Motor neuron (in vitro differentiated cells): Measurements from ENCODE around the gene EFNA2. TPM values are rescaled to one million over a fixed set of nuclear protein-coding genes. Genes with fewer than 3 reads are reported as not detected.
"Not testable (repeated sequence)": the region's sequence is repeated elsewhere in the genome, so short reads cannot be mapped to it uniquely, and the experiment has no call there.

Experiments used
- ATAC-seq, 8 experiments: fragments of 200-7000 bp; cut with Tn5 transposase; replicated peaks in 6 of 8; 2 replicates each; pipeline ENCODE4 v1.8.0; 2021; ENCODE audit warnings: mild to moderate bottlenecking in 8 of 8, moderate library complexity in 8 of 8
- H3K27ac ChIP-seq, 2 donors: fragments of 250-450 bp; sonication (Bioruptor Pico); 2 replicates each; pipeline ENCODE4 v1.9.0; 2021; ENCODE audit warnings: antibody characterized with exemption in 2 of 2, mild to moderate bottlenecking in 2 of 2, moderate library complexity in 1 of 2
- H3K4me1 ChIP-seq, 2 donors: fragments of 250-450 bp; sonication (Bioruptor Pico); replicated peaks in 1 of 2; 2 replicates each; pipeline ENCODE4 v1.6.1; 2021; ENCODE audit warnings: antibody characterized with exemption in 2 of 2, mild to moderate bottlenecking in 2 of 2, moderate library complexity in 1 of 2
- H3K4me3 ChIP-seq, 5 donors: fragments of 250-450 bp; sonication (Bioruptor Pico); 2 replicates each; pipeline ENCODE4 v1.9.0; 2021; ENCODE audit warnings: antibody characterized with exemption in 5 of 5, mild to moderate bottlenecking in 5 of 5, moderate library complexity in 4 of 5
- WGBS, 10 experiments: fragments of 450-650 bp; shearing (Covaris generic); methylation state at CpG; one replicate each; pipeline ENCODE4 v1.0.0; 2022; 5-methylcytosine and 5-hydroxymethylcytosine counted together
- in situ Hi-C, 9 experiments: fragments of 400-800 bp; cut with MboI; loops; one replicate each; pipeline ENCODE4 v1.15.0; 2021; ENCODE audit warnings: low sequenced_read_pairs in 9 of 9, low pct_unique_long_range_greater_than_20kb in 2 of 9; ENCODE audit not compliant: unreplicated experiment in 9 of 9
- total RNA-seq, 8 experiments: library from RNA; unstranded; fragments of 300-600 nt; gene quantifications; 2 replicates each; pipeline versions ENCODE4 v1.2.3 to v1.2.4, GENCODE V29; 2022

The EFNA2 gene
- total RNA-seq, 8 experiments from 2014 or later = 2.4 to 9.2 (median 4.5) TPM; not detected in 3

DNA sequence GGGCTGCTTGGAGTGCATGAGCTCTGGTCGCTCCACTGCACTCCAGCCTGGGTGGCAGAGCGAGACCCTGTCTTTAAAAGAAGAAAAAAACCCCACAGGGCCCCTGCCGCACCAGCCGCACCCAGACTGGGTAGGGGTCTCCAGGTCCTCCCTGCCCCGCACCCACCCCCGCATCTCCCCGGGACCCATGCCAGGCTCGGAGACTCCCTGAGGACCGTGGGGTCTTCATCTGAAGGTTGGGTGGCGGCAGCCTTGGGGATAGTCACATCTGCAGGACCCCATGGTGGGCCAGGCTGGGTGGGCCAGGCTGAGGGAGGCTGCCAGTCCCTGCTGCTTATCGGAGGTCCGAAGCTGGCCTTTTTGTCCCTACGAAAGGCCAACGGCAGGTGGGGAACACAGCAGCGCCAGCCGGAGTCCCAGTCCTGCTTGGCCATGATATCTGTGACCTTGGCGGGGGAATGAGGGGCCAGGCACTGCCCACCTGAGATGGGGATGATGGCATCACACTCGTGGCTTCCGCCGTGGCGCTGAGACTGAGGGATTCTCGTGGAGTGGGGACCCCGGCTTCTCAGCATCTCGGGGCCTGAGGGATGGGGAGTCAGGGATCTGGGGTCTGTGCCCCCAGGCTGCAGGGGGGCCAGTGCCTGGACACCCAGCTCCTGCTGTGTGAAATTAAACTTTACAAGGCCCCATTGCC lies 11.1 kb downstream of the EFNA2 start:
- H3K4me1 ChIP-seq = peaks cover 0 to 9% of the 10 kb centered on the region in 2 donors
- ATAC-seq = no peak
- H3K4me3 ChIP-seq = no peak overlapping the region
- WGBS, 10 experiments = 71% methylated on average over 4 of the region's 24 CpGs; no CpG with 5 or more reads in 9 of the 10 experiments
- no peak overlapping the region for H3K27ac ChIP-seq
- in situ Hi-C loops = no loop called here

DNA sequence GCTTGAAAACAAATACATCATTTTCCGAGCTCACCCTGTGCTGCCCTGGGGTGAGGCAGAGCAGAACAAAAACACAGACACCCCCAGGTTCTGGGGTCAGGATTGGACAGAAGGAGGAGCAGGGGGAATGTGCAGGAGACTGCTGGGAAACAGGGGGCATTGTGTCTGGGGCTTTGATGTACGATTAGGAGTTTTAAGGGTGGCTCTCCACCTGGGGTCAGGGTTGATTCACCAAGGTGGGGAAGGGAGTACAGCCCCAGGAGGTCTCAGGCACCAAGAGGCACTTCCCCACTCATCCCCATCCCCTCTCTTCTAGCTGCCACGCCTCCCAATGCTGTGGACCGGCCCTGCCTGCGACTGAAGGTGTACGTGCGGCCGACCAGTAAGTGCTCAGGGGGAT lies 12.6 kb downstream of the EFNA2 start:
- ATAC-seq = no peak
- H3K4me3 ChIP-seq = no peak overlapping the region
- WGBS, 10 experiments = 76 to 100% (median 83%) methylated on average over 1 to 5 of the region's 8 CpGs; no CpG with 5 or more reads in 6 of the 10 experiments
- no peak overlapping the region for H3K27ac ChIP-seq
- in situ Hi-C loops = no loop called here
- peaks cover 9 to 11% of the 10 kb centered on the region in 2 donors for H3K4me1 ChIP-seq

DNA sequence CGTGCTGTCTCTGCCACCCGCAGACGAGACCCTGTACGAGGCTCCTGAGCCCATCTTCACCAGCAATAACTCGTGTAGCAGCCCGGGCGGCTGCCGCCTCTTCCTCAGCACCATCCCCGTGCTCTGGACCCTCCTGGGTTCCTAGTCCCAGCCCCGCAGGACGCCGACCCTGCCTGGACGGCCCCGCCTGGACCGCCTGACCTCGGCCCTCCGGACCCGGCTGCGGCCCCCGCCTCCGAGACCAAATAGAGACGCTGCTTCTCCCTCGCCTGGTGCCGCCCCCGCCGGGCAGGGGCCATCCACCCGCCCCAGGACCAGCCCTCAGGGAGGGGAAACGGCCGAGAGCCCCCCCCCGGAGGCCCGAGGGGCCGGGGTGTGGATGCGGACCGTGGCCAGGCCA lies 14.1 kb downstream of the EFNA2 start:
- Histone ChIP-seq H3K4me3 (no peak overlapping the region), H3K27ac (no peak overlapping the region), H3K4me1 (peaks cover 9 to 11% of the 10 kb centered on the region in 2 donors)
- no peak for ATAC-seq
- in situ Hi-C loops = no loop called here
- 80 to 100% (median 100%) methylated on average over 1 to 2 of the region's 34 CpGs; no CpG with 5 or more reads in 7 of the 10 experiments for WGBS, 10 experiments

DNA sequence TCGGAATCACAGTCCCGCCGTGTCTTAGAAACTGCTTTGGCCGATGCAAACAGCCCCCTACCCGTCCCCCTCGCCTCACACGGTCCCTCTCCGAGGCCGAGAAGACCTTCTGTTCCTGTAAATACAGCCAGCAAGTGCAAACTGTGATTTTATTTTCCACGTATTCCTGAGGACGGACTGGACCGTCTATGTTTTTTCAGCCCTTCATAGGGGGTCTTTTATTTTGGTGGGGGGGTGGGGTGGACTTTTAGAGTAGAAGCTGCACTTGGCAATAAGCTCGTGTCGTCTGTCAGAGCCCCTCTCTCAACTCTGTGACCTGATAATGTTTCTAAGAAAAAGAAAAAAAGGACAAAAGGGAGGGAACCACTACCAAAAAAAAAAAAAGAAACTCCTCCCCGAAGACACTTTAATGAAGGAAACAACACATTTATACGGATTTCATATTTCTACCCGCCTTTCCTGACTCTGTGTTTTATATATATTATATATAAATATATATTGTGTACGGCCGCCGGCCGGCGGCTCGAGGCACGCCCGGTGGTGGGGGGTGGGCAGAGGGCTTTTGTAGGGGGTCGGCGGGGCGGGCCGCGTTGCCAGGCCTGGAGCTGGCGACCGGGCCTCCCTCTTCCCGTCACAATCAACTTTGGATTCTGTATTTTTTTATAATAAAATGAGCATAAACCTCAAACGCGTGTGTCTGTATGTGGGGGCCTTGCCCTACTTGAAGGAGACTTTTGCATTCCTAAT lies 15.2 kb downstream of the EFNA2 start:
- Histone ChIP-seq H3K27ac (no peak overlapping the region), H3K4me3 (no peak overlapping the region), H3K4me1 (peaks cover 4 to 11% of the 10 kb centered on the region in 2 donors)
- in situ Hi-C loops = no loop called here
- no peak for ATAC-seq
- 0 to 93% (median 42%) methylated on average over 1 to 14 of the region's 35 CpGs for WGBS, 10 experiments

DNA sequence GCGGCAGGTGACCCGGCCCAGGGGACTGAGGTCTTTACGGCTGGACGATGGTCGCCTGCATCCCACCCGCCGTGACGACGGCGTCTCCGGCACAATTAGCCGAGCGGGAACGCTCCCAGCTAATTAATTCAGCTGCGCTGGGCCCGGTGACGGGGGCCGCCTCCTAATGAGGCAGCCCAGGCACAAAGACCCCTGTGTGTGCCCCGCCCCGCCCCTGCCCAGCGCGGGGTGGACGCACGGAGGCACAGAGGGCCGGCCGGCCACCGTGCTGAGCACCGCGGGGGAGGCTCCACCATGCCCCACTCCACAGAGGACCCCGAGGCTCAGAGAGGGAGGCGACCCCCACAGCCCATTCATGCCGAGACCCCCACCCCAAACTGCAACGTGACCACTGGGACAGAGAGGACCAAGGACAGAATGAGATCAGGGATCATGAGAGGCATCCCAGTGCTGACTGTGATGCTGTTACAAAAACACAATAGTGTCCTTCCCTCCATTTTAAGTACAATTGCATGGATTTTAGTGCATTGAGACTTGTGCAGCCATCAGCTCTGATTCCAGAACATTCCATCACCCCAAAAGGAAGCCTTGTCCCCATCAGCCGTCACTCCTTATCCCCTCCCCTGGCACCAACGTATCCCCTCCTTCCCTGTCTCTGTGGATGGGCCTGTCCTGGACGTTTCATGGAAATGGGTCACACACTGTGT lies 17.0 kb downstream of the EFNA2 start:
- in situ Hi-C loops = no loop called here
- peak in 5 of 8 experiments; percentile 61 to 86 (median 71) for ATAC-seq

DNA sequence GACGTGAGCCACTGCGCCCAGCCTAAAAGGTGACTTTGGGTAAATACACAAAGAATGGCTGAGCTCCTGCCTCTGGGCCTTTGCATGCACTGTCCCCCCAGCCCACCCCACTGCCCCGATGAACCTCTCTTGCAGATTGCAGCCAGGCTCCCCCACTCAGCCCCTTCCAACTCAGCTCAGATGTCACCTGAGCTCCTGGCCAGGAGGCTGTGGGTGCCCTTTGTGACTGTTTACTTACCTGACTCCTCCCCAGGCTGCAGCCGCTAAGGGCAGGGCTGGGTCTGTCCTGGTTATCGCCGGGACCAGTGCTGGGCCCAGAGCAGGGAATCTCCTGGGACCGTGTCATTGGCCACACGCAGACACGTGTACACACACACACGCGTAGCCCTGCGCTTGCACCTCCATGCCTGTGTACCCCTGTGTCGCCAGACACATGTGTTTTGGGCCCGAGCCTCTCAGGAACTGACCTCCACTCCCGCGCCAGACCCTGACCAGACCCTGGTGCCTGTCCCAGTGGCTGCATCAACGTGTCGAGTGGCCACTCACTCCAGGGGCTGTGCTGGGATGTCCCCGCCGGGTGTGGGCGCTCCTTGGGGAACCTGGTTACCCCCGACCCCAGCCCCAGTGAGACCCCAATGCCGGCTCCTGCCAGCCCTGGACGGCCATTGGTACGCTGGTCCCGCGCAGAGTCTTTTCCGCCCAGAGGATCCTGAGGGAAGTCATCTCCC lies 18.7 kb downstream of the EFNA2 start:
- peaks cover 0 to 11% of the 10 kb centered on the region in 2 donors for H3K4me1 ChIP-seq
- no peak overlapping the region for H3K27ac ChIP-seq
- 79 to 88% (median 81%) methylated on average over 2 to 5 of the region's 28 CpGs; no CpG with 5 or more reads in 6 of the 10 experiments for WGBS, 10 experiments
- ATAC-seq = peak in 1 of 8 experiments; percentile 13
- no peak overlapping the region for H3K4me3 ChIP-seq
- in situ Hi-C loops = no loop called here

More for the DNA sequence above, 17.0 kb downstream of the EFNA2 start:
- H3K4me3 ChIP-seq = no peak overlapping the region
- peaks cover 0 to 11% of the 10 kb centered on the region in 2 donors for H3K4me1 ChIP-seq
- H3K27ac ChIP-seq = no peak overlapping the region
- WGBS, 10 experiments = 0 to 100% (median 77%) methylated on average over 1 to 3 of the region's 36 CpGs; no CpG with 5 or more reads in 6 of the 10 experiments

DNA sequence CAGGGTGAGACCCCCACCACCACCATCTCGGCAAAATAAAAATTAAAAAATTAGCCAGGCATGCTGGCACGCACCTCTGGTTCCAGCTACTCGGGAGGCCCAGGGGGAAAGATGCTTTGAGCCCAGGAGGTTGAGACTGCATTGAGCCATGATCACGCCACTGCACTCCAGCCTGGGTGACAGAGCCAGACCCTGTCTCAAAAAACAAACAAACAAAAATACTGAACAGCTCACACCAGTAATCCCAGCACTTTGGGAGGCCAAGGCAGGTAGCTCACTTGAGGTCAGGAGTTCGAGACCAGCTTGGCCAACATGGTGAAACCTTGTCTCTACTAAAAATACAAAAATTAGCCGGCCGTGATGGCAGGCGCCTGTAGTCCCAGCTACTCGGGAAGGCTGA lies 19.7 kb downstream of the EFNA2 start:
- WGBS, 10 experiments = 27 to 100% (median 70%) methylated on average over 2 to 4 of the region's 9 CpGs; no CpG with 5 or more reads in 4 of the 10 experiments
- peaks cover 0 to 11% of the 10 kb centered on the region in 2 donors for H3K4me1 ChIP-seq
- in situ Hi-C loops, ATAC-seq, H3K27ac ChIP-seq, H3K4me3 ChIP-seq: not testable (repeated sequence)

DNA sequence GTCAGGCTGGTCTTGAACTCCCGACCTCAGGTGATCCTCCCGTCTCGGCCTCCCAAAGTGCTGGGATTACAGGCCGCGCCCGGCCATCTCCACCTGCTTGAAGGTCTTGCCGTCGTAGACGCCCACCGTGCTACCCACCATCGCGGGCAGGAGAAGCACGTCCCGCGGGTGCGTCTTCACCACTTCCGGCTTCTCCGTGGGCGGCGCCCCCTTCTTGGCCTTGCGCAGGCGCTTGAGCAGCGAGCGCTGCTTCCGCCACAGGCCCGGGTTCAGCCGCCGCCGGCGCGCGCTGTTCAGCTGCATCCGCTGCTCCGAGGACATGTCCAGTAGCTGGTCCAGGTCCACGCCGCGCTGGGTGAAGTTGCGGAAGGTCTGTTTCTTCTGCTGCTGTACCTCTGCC lies 21.6 kb downstream of the EFNA2 start:
- Histone ChIP-seq H3K4me1 (peaks cover under 1 to 7% of the 10 kb centered on the region in 2 donors), H3K27ac (no peak overlapping the region), H3K4me3 (no peak overlapping the region)
- ATAC-seq = no peak
- in situ Hi-C loops = no loop called here
- 80 to 96% (median 89%) methylated on average over 1 to 16 of the region's 38 CpGs; no CpG with 5 or more reads in 6 of the 10 experiments for WGBS, 10 experiments

DNA sequence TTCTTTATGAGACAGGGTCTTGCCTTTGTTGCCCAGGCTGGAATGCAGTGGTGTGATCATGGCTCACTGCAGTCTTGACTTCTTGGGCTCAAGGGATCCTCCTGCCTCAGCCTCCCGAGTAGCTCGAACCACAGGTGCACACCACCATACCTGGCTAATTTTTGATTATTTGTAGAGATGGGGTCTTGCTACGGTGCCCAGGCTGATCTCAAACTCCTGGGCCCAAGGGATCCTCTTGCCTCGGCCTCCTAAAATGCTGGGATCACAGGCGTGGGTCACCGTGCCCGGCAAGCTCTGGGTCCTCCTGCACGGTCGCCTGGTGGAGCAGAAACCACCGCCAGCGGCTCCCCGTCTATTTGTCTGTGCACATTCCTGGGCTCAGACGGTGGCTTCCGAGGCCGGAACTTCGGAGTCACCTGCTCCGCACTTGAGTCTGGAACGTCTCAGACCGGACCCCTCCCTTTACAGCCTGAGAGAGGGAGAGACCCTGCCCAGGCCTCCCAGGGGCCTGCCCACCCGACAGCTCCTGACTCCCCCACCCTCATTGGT lies 22.2 kb downstream of the EFNA2 start:
- in situ Hi-C loops = no loop called here
- no peak overlapping the region for H3K27ac ChIP-seq
- peaks cover 2 to 3% of the 10 kb centered on the region in 2 donors for H3K4me1 ChIP-seq
- no peak overlapping the region for H3K4me3 ChIP-seq
- WGBS, 10 experiments = 88 to 100% (median 100%) methylated on average over 1 to 6 of the region's 20 CpGs; no CpG with 5 or more reads in 6 of the 10 experiments
- no peak for ATAC-seq

DNA sequence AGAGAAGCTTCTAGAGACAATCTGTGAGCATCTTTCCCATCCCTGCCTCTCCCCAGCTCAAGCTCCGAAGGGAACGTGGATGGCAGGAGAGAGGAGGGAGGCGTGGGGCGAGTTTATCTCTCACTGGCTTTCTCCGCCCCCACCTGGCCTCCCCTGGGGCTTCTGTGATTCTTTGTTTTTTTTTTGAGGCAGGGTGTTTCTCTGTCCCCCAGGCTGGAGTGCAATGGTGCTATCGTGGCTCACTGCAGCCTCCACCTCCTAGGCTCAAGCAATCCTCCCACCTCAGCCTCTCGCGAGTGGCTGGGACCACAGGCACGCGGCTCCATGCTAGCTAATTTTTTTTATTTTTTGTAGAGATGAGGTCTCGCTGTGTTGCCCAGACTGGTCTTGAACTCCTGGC lies 23.0 kb downstream of the EFNA2 start:
- 40 to 90% (median 70%) methylated on average over 3 to 7 of the region's 11 CpGs; no CpG with 5 or more reads in 5 of the 10 experiments for WGBS, 10 experiments
- Histone ChIP-seq H3K27ac (no peak overlapping the region), H3K4me3 (no peak overlapping the region), H3K4me1 (peaks cover 0 to 5% of the 10 kb centered on the region in 2 donors)
- in situ Hi-C loops = no loop called here
- no peak for ATAC-seq

DNA sequence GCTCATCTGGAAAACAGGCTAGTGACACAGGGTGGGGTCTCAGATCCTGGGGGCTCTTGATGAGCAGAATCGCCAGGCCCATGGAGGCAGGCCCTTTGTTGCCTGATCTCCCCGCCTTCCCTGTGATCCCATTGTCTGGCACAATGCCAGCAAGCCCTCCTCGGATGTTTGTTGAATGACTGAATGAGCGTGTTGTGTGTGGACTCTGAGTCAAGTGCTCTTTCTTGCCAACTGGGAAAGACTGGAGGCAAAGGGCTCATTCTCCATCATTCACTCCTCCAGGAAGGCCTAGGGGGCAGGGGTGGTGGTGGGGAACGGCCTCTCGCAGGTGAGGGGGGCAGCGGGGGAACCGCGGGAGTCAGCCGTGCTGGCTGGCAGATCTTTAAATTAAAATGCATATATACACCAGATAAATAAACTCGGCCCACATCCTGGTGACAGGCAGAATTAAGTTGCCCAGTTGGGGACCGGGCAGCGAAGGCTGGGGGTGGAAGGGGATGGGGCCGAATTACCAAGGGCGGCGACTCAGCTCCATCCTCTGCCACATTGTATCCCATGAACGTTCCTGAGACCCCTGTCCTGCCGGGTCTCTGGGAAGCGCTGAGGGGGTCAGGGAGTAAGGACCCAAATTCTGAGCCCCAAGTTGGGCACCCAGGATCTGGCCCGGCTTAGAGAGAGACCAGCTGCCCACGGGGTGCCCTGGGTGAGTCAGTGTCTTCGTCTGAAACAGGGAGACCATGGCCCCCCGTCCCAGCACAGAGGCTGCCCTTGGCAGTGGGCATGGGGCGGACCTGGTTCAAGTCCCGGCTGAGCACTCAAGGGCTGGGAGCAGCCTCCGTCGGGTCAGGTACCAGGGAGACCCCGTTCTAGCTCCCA lies 24.5 kb downstream of the EFNA2 start:
- Histone ChIP-seq H3K4me3 (no peak overlapping the region), H3K27ac (no peak overlapping the region), H3K4me1 (peaks cover 0 to 13% of the 10 kb centered on the region in 2 donors)
- 20 to 78% (median 51%) methylated on average over 1 to 4 of the region's 28 CpGs; no CpG with 5 or more reads in 4 of the 10 experiments for WGBS, 10 experiments
- in situ Hi-C loops = no loop called here
- ATAC-seq = no peak
